Measurements from ENCODE around the gene RNF7.
"Not testable (repeated sequence)": the region's sequence is repeated elsewhere in the genome, so short reads cannot be mapped to it uniquely, and the experiment has no call there.

RNF7 gene

DNA sequence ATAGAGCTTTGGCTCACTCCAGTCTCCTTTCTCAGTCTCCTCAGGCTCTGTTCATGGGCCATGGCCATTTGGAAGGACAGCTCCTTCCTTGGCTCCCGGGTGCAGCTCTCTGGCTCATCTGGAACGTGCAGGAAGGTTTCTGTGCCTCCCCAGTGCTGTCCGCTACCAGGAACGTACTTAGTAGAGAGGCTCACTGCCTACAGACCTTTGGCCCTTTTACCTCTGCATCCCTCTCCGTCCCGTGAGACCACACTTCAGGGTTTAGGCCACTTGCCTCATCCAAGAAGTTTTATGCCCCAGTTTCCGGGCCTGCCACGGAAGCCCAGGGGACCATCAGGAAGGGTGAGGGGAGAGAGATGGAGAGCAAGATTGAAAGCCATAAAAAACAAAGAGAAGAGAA, 46.0 kb downstream of the RNF7 start:
- no peaks in the 10 kb centered on the region for H3K27me3 ChIP-seq (ENCODE audit: control insufficient read depth in 1 of 2, insufficient read depth in 2 of 2, low read length in 2 of 2)
- H3K27ac ChIP-seq (ENCODE audit: low read depth, low read length): no peak overlapping the region
- no peaks in the 10 kb centered on the region for H3K9me3 ChIP-seq (ENCODE audit: low read length)
- H3K36me3 ChIP-seq (ENCODE audit: insufficient read depth, low read length): no peaks in the 10 kb centered on the region
- no peak overlapping the region for H3K9ac ChIP-seq (ENCODE audit: low read length)
- H3K4me3 ChIP-seq (ENCODE audit: low read depth in 1 of 2, low read length in 2 of 2): no peak overlapping the region
- H3K4me1 ChIP-seq (ENCODE audit: insufficient read depth, low read length): no peaks in the 10 kb centered on the region

DNA sequence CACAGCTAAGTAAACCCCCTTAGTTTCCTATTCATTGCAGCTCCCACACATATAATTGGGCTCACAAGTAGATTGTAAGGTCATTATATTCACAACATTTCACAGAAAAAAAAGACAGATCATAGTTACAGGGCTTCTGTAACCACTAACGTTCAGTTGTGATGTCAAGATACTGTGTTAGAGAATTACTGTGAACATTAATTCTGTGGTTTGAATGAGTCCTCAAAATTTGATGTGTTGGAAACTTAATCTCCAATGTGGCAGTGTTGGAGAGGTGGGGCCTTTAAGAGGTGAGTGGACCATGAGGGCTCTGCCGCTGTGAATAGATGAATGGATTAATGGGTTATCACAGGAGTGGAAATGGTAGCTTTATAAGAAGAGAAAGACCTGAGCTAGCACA, 46.4 kb downstream of the RNF7 start:
- Histone ChIP-seq H3K4me3 (ENCODE audit: low read depth in 1 of 2, low read length in 2 of 2) (no peak overlapping the region), H3K27ac (ENCODE audit: low read depth, low read length) (no peak overlapping the region), H3K9me3 (ENCODE audit: low read length) (no peaks in the 10 kb centered on the region), H3K9ac (ENCODE audit: low read length) (no peak overlapping the region), H3K4me1 (ENCODE audit: insufficient read depth, low read length) (no peaks in the 10 kb centered on the region), H3K36me3 (ENCODE audit: insufficient read depth, low read length) (no peaks in the 10 kb centered on the region), H3K27me3 (ENCODE audit: control insufficient read depth in 1 of 2, insufficient read depth in 2 of 2, low read length in 2 of 2) (no peaks in the 10 kb centered on the region)

DNA sequence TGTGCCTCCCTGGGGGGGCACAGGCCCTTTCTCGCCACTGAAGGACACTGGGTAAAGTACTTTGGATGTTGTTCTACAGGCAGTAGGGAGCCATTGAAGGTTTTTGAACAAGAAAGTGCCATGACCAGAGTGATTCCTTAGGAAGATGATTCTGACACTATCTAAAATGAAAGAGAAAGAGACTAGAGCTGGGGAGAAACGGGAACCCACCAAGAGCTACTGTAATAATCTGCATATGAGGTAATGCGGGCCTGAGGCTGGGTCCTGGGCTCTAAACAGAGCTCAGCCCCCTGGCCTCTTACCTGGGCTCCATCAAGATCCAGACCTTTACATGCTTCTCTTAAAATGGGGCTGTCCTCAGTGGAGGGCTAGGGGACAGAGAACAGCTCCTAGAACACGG, 50.1 kb downstream of the RNF7 start:
- Histone ChIP-seq H3K4me1 (ENCODE audit: insufficient read depth, low read length) (no peaks in the 10 kb centered on the region), H3K36me3 (ENCODE audit: insufficient read depth, low read length) (no peaks in the 10 kb centered on the region), H3K9me3 (ENCODE audit: low read length) (no peaks in the 10 kb centered on the region), H3K27me3 (ENCODE audit: control insufficient read depth in 1 of 2, insufficient read depth in 2 of 2, low read length in 2 of 2) (no peaks in the 10 kb centered on the region), H3K9ac (ENCODE audit: low read length) (no peak overlapping the region), H3K4me3 (ENCODE audit: low read depth in 1 of 2, low read length in 2 of 2) (no peak overlapping the region), H3K27ac (ENCODE audit: low read depth, low read length) (no peak overlapping the region)

DNA sequence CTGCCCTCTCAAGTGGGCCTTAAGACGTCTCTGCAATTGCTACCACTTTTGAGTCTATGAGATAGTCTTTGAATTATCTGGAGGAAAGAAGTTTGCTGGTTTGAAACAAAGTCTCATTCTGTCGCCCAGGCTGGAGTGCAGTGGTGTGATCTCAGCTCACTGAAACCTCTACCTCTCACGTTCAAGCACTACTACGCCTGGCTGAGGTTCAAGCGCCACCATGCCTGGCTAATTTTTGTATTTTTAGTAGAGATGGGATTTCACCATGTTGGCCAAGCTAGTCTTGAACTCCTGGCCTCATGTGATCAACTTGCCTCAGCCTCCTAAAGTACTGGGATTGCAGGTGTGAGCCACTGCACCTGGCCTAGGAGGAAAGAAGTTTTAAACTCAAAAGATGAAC, 50.7 kb downstream of the RNF7 start:
- not testable (repeated sequence) for H3K27ac ChIP-seq (ENCODE audit: low read depth, low read length)

DNA sequence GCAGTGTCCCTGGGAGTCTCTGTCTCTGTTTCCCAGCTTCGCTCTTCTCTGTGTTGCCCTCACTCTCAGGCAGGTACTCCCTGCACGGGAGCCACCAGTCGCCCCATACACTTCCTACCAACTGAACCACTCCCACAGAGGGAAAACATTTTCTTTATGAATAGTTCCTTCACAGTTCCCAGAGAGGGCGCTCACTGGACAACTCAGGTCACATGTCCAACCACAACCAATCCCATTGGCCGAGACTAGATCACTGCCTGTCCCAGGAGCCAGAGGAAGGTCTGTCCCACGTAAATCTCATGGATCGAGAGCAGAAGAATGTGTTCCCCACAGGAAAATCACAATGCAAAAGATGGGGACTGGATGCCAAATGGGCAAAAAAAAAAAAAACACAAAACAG, 51.2 kb downstream of the RNF7 start:
- H3K4me3 ChIP-seq (ENCODE audit: low read depth in 1 of 2, low read length in 2 of 2): no peak overlapping the region
- H3K9ac ChIP-seq (ENCODE audit: low read length): no peak overlapping the region
- H3K27me3 ChIP-seq (ENCODE audit: control insufficient read depth in 1 of 2, insufficient read depth in 2 of 2, low read length in 2 of 2): no peaks in the 10 kb centered on the region
- H3K4me1 ChIP-seq (ENCODE audit: insufficient read depth, low read length): no peaks in the 10 kb centered on the region
- H3K27ac ChIP-seq (ENCODE audit: low read depth, low read length): no peak overlapping the region
- H3K9me3 ChIP-seq (ENCODE audit: low read length): no peaks in the 10 kb centered on the region
- no peaks in the 10 kb centered on the region for H3K36me3 ChIP-seq (ENCODE audit: insufficient read depth, low read length)

More for the DNA sequence above, 50.7 kb downstream of the RNF7 start:
- not testable (repeated sequence) for H3K36me3 ChIP-seq (ENCODE audit: insufficient read depth, low read length); H3K27me3 ChIP-seq (ENCODE audit: control insufficient read depth in 1 of 2, insufficient read depth in 2 of 2, low read length in 2 of 2); H3K4me1 ChIP-seq (ENCODE audit: insufficient read depth, low read length); H3K9me3 ChIP-seq (ENCODE audit: low read length); H3K9ac ChIP-seq (ENCODE audit: low read length); H3K4me3 ChIP-seq (ENCODE audit: low read depth in 1 of 2, low read length in 2 of 2)

GRCh38 chr3:141790171-141790570, 52.1 kb downstream of the RNF7 start:
- no peaks in the 10 kb centered on the region for H3K27me3 ChIP-seq (ENCODE audit: control insufficient read depth in 1 of 2, insufficient read depth in 2 of 2, low read length in 2 of 2)
- H3K36me3 ChIP-seq (ENCODE audit: insufficient read depth, low read length): no peaks in the 10 kb centered on the region
- no peak overlapping the region for H3K4me3 ChIP-seq (ENCODE audit: low read depth in 1 of 2, low read length in 2 of 2)
- H3K9ac ChIP-seq (ENCODE audit: low read length): no peak overlapping the region
- H3K9me3 ChIP-seq (ENCODE audit: low read length): no peaks in the 10 kb centered on the region
- H3K27ac ChIP-seq (ENCODE audit: low read depth, low read length): no peak overlapping the region
- H3K4me1 ChIP-seq (ENCODE audit: insufficient read depth, low read length): no peaks in the 10 kb centered on the region

GRCh38 chr3:141792495-141792894, 54.4 kb downstream of the RNF7 start:
- Histone ChIP-seq H3K27ac (ENCODE audit: low read depth, low read length) (no peak overlapping the region), H3K36me3 (ENCODE audit: insufficient read depth, low read length) (no peaks in the 10 kb centered on the region), H3K4me1 (ENCODE audit: insufficient read depth, low read length) (peaks cover 15% of the 10 kb centered on the region), H3K9me3 (ENCODE audit: low read length) (no peaks in the 10 kb centered on the region), H3K9ac (ENCODE audit: low read length) (no peak overlapping the region), H3K27me3 (ENCODE audit: control insufficient read depth in 1 of 2, insufficient read depth in 2 of 2, low read length in 2 of 2) (no peaks in the 10 kb centered on the region), H3K4me3 (ENCODE audit: low read depth in 1 of 2, low read length in 2 of 2) (no peak overlapping the region)

GRCh38 chr3:141793476-141794260, 55.6 kb downstream of the RNF7 start:
- no peak overlapping the region for H3K9ac ChIP-seq (ENCODE audit: low read length)
- H3K27me3 ChIP-seq (ENCODE audit: control insufficient read depth in 1 of 2, insufficient read depth in 2 of 2, low read length in 2 of 2): no peaks in the 10 kb centered on the region
- H3K4me3 ChIP-seq (ENCODE audit: low read depth in 1 of 2, low read length in 2 of 2): no peak overlapping the region
- H3K9me3 ChIP-seq (ENCODE audit: low read length): no peaks in the 10 kb centered on the region
- no peaks in the 10 kb centered on the region for H3K36me3 ChIP-seq (ENCODE audit: insufficient read depth, low read length)
- no peak overlapping the region for H3K27ac ChIP-seq (ENCODE audit: low read depth, low read length)
- H3K4me1 ChIP-seq (ENCODE audit: insufficient read depth, low read length): peaks cover 27% of the 10 kb centered on the region

DNA sequence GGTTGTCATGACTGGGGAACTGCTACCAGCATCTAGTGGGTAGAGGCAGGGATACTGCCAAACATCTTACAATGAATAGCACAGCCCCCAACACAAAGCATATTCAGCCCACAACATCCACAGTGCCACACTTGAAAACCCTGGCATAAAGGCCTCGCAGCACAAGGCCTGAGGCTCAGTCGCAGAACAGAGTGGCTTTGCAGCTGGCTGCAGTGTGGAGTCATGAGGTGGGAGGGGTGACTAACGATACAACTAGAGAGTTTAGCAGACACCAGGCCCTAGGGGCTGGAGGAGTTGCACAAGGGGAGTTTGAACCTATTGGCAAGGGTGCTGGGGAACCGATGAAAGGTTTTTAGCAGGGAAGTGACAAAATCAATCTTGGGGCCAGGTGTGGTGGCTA, 57.2 kb downstream of the RNF7 start:
- Histone ChIP-seq H3K27me3 (ENCODE audit: control insufficient read depth in 1 of 2, insufficient read depth in 2 of 2, low read length in 2 of 2) (no peaks in the 10 kb centered on the region), H3K27ac (ENCODE audit: low read depth, low read length) (no peak overlapping the region), H3K4me3 (ENCODE audit: low read depth in 1 of 2, low read length in 2 of 2) (no peak overlapping the region), H3K4me1 (ENCODE audit: insufficient read depth, low read length) (peaks cover 41% of the 10 kb centered on the region), H3K9me3 (ENCODE audit: low read length) (no peaks in the 10 kb centered on the region), H3K36me3 (ENCODE audit: insufficient read depth, low read length) (no peaks in the 10 kb centered on the region), H3K9ac (ENCODE audit: low read length) (no peak overlapping the region)

DNA sequence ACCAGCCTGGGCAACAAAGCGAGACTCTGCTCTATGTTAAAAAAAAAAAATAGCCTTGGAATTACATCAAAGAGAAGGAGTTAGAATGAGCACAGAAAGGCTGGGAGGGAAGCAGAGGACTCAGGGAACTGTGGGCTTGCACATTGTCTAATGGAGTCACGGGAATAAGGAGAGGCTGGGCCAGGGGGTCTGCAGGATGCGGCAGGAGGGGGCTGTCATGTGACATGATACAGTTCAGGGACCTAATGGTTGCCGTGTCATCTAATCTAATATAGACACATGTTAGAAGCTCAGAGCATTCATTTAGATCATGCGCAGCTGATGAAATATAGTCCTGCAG, 57.6 kb downstream of the RNF7 start:
- H3K9ac ChIP-seq (ENCODE audit: low read length): no peak overlapping the region
- no peaks in the 10 kb centered on the region for H3K36me3 ChIP-seq (ENCODE audit: insufficient read depth, low read length)
- H3K4me1 ChIP-seq (ENCODE audit: insufficient read depth, low read length): peaks cover 41% of the 10 kb centered on the region
- no peak overlapping the region for H3K4me3 ChIP-seq (ENCODE audit: low read depth in 1 of 2, low read length in 2 of 2)
- no peak overlapping the region for H3K27ac ChIP-seq (ENCODE audit: low read depth, low read length)
- no peaks in the 10 kb centered on the region for H3K27me3 ChIP-seq (ENCODE audit: control insufficient read depth in 1 of 2, insufficient read depth in 2 of 2, low read length in 2 of 2)
- no peaks in the 10 kb centered on the region for H3K9me3 ChIP-seq (ENCODE audit: low read length)

GRCh38 chr3:141796081-141796888, 58.2 kb downstream of the RNF7 start:
- Histone ChIP-seq H3K9me3 (ENCODE audit: low read length) (no peaks in the 10 kb centered on the region), H3K27me3 (ENCODE audit: control insufficient read depth in 1 of 2, insufficient read depth in 2 of 2, low read length in 2 of 2) (no peaks in the 10 kb centered on the region), H3K9ac (ENCODE audit: low read length) (no peak overlapping the region), H3K4me1 (ENCODE audit: insufficient read depth, low read length) (peaks cover 41% of the 10 kb centered on the region), H3K4me3 (ENCODE audit: low read depth in 1 of 2, low read length in 2 of 2) (peak overlapping the region in 1 of 2 donors; percentile 53), H3K27ac (ENCODE audit: low read depth, low read length) (peak overlapping the region; percentile 90), H3K36me3 (ENCODE audit: insufficient read depth, low read length) (no peaks in the 10 kb centered on the region)
